ENCODE results near the gene PIK3R2. TPM values are rescaled to one million over a fixed set of nuclear protein-coding genes. Genes with fewer than 3 reads are reported as not detected.

Gene PIK3R2
- total and polyA plus RNA-seq, 2 experiments from 2014 or later, result 1.5 to 29.2 TPM

DNA sequence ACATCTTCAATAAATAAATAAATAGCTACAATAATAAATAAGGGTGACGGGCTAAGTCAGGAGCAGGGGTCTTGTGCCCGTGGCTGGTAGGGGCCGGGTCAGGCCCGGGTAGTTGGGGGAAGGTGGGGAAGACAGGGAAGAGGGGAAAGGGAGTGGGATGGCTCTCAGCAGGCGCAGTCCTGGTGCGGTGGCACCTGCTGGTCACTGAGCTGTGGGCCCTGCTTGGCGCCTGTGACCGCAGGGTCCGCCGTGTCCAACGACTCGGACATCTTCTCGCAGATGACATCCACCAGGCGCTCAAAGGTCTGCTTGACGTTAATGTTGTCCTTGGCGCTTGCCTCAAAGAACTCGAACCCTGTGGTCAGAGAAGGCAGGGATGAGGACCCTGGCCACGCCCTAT is 44.3 kb downstream of the PIK3R2 start:
- H3K9me2 ChIP-seq (ENCODE audit: insufficient read depth), result no peaks in the 10 kb centered on the region
- 89 to 92% methylated on average over 18 of the region's 18 CpGs for WGBS, 2 experiments (ENCODE audit: low coverage in 1 of 2, low lambda C conversion rate in 2 of 2, missing lambda C conversion rate in 2 of 2)
- no peak overlapping the region for H3K9ac ChIP-seq
- no peaks in the 10 kb centered on the region for H4K20me1 ChIP-seq (ENCODE audit: insufficient read depth)
- H3K9me3 ChIP-seq (ENCODE audit: low read depth), result no peaks in the 10 kb centered on the region
- H3F3A ChIP-seq (ENCODE audit: insufficient read depth), result peaks cover 2% of the 10 kb centered on the region
- H3K4me2 ChIP-seq (ENCODE audit: unreplicated experiment), result no peak overlapping the region
- TF ChIP-seq EZH2 (IDR thresholded peaks at IDR 0.05; ENCODE audit: insufficient read depth, poor library complexity, severe bottlenecking) (no peak), EZH2phosphoT487 (IDR thresholded peaks at IDR 0.05; ENCODE audit: insufficient read depth, low read depth) (no peak)
- DNase-seq, result no peak
- no peak overlapping the region for H2AFZ ChIP-seq
- peaks cover 5% of the 10 kb centered on the region; the same call in 1 of the 2 replicates for H3K4me1 ChIP-seq (ENCODE audit: insufficient read depth)
- no peaks in the 10 kb centered on the region for H3K79me2 ChIP-seq (ENCODE audit: insufficient read depth)
- in situ Hi-C loops (cut with MboI), result no loop called here
- H3K36me3 ChIP-seq (ENCODE audit: low read depth), result no peaks in the 10 kb centered on the region
- H3K27me3 ChIP-seq (replicated peaks; ENCODE audit: insufficient read depth), result no peaks in the 10 kb centered on the region
- H3K4me3 ChIP-seq, result no peak overlapping the region
- H3K27ac ChIP-seq, result no peak overlapping the region

DNA sequence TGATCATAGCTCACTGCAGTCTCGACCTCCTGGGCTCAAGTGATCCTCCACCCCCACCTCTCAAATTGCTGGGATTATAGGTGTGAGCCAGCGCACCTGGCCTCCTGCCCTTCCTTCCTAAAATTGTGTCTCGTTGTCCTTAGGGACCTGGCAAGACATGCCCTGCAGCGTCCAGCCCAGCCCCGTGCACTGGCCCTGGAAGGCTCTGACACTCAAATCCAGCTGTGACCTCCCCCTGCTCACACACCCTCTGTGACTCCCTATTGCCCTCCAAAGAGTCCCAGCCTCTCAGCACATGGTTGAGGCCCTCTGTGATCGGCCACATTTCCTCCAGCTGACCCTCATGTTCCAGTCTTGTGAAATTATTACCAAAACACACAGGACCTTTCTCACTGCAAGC is 45.0 kb downstream of the PIK3R2 start:
- no peaks in the 10 kb centered on the region for H3K27me3 ChIP-seq (replicated peaks; ENCODE audit: insufficient read depth)
- H3K9me3 ChIP-seq (ENCODE audit: low read depth), result no peaks in the 10 kb centered on the region
- H3K36me3 ChIP-seq (ENCODE audit: low read depth), result no peaks in the 10 kb centered on the region
- H3K79me2 ChIP-seq (ENCODE audit: insufficient read depth), result no peaks in the 10 kb centered on the region
- no peak overlapping the region for H3K4me2 ChIP-seq (ENCODE audit: unreplicated experiment)
- H3K4me3 ChIP-seq, result no peak overlapping the region
- TF ChIP-seq EZH2 (IDR thresholded peaks at IDR 0.05; ENCODE audit: insufficient read depth, poor library complexity, severe bottlenecking) (no peak), EZH2phosphoT487 (IDR thresholded peaks at IDR 0.05; ENCODE audit: insufficient read depth, low read depth) (no peak)
- in situ Hi-C loops (cut with MboI), result no loop called here
- H2AFZ ChIP-seq, result no peak overlapping the region
- H3K9me2 ChIP-seq (ENCODE audit: insufficient read depth), result no peaks in the 10 kb centered on the region
- DNase-seq, result no peak
- H4K20me1 ChIP-seq (ENCODE audit: insufficient read depth), result no peaks in the 10 kb centered on the region
- peaks cover 5% of the 10 kb centered on the region; the same call in 1 of the 2 replicates for H3K4me1 ChIP-seq (ENCODE audit: insufficient read depth)
- H3K9ac ChIP-seq, result no peak overlapping the region
- H3K27ac ChIP-seq, result no peak overlapping the region
- WGBS, 2 experiments (ENCODE audit: low coverage in 1 of 2, low lambda C conversion rate in 2 of 2, missing lambda C conversion rate in 2 of 2), result 59 to 61% methylated on average over 6 of the region's 6 CpGs
- no peaks in the 10 kb centered on the region for H3F3A ChIP-seq (ENCODE audit: insufficient read depth)

DNA sequence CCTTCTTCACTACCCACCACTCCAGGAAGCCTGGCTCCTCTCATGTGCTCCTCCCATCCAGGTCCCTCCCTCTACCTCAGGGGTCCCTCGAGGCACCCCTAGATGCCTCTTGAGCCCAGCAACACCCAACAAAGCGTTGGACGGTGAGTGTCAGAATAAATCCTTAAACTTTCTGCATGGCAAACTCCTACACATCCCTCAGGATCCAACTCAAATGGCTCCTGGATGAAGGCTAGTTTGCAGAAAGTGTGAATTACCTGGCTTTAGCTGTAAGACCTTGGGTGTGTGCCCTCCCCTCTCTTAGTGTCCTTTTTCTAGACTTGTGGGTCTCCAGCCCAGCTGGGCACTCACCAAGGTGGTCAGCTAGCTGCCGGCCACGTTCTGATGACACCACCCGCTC is 45.4 kb downstream of the PIK3R2 start:
- WGBS, 2 experiments (ENCODE audit: low coverage in 1 of 2, low lambda C conversion rate in 2 of 2, missing lambda C conversion rate in 2 of 2), result 89 to 95% methylated on average over 6 of the region's 6 CpGs
- Histone ChIP-seq H4K20me1 (ENCODE audit: insufficient read depth) (no peaks in the 10 kb centered on the region), H3K9me3 (ENCODE audit: low read depth) (no peaks in the 10 kb centered on the region), H2AFZ (no peak overlapping the region), H3K79me2 (ENCODE audit: insufficient read depth) (no peaks in the 10 kb centered on the region), H3F3A (ENCODE audit: insufficient read depth) (no peaks in the 10 kb centered on the region), H3K9me2 (ENCODE audit: insufficient read depth) (no peaks in the 10 kb centered on the region), H3K9ac (no peak overlapping the region), H3K27me3 (replicated peaks; ENCODE audit: insufficient read depth) (no peaks in the 10 kb centered on the region), H3K36me3 (ENCODE audit: low read depth) (no peaks in the 10 kb centered on the region), H3K27ac (no peak overlapping the region), H3K4me2 (ENCODE audit: unreplicated experiment) (no peak overlapping the region), H3K4me3 (no peak overlapping the region), H3K4me1 (ENCODE audit: insufficient read depth) (peaks cover 5% of the 10 kb centered on the region; the same call in 1 of the 2 replicates)
- TF ChIP-seq EZH2phosphoT487 (IDR thresholded peaks at IDR 0.05; ENCODE audit: insufficient read depth, low read depth), result no peak
- in situ Hi-C loops (cut with MboI), result no loop called here
- no peak for DNase-seq

DNA sequence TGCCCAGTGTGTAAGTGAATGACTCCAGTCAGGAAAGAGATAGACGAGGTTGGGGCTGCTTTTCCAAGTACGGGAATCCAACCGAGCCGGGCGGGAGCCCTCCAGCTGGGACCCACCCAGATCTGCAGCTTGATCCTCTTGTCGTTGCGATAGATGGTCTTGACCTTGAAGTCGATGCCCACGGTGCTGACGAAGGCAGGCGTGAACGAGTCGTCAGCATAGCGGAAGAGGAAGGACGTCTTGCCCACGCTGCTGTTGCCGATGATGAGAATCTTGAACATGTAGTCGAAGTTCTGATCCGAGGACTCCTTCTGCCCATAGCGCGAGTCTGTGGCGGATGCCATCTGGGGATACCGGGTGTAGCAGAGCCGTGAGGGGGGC is 49.4 kb downstream of the PIK3R2 start:
- Histone ChIP-seq H3K27me3 (replicated peaks; ENCODE audit: insufficient read depth) (no peaks in the 10 kb centered on the region), H3K9me2 (ENCODE audit: insufficient read depth) (no peaks in the 10 kb centered on the region), H4K20me1 (ENCODE audit: insufficient read depth) (no peaks in the 10 kb centered on the region), H3K9me3 (ENCODE audit: low read depth) (no peaks in the 10 kb centered on the region), H2AFZ (no peak overlapping the region), H3K4me3 (no peak overlapping the region), H3K4me2 (ENCODE audit: unreplicated experiment) (no peak overlapping the region), H3K79me2 (ENCODE audit: insufficient read depth) (no peaks in the 10 kb centered on the region), H3K27ac (no peak overlapping the region), H3K4me1 (ENCODE audit: insufficient read depth) (peaks cover 8% of the 10 kb centered on the region), H3K36me3 (ENCODE audit: low read depth) (no peaks in the 10 kb centered on the region), H3K9ac (no peak overlapping the region), H3F3A (ENCODE audit: insufficient read depth) (peaks cover 6% of the 10 kb centered on the region; the same call in 1 of the 2 replicates)
- TF ChIP-seq EZH2 (IDR thresholded peaks at IDR 0.05; ENCODE audit: insufficient read depth, poor library complexity, severe bottlenecking), result no peak
- TF ChIP-seq EZH2phosphoT487 (IDR thresholded peaks at IDR 0.05; ENCODE audit: insufficient read depth, low read depth), result no peak
- in situ Hi-C loops (cut with MboI), result no loop called here
- DNase-seq, result no peak
- 80 to 81% methylated on average over 24 of the region's 24 CpGs for WGBS, 2 experiments (ENCODE audit: low coverage in 1 of 2, low lambda C conversion rate in 2 of 2, missing lambda C conversion rate in 2 of 2)
